Glutamatergic neuron (in vitro differentiated cells): ENCODE data around the gene MED13L. TPM values are rescaled to one million over a fixed set of nuclear protein-coding genes. Genes with fewer than 3 reads are reported as not detected.

Source experiments
- DNase-seq: peaks from one replicate; pipeline ENCODE4 v3.0.0; 2022
- H3K27ac Mint-ChIP-seq: one replicate; pipeline ENCODE4 v1.8.0; 2020; ENCODE audit warnings: mild to moderate bottlenecking, mixed read lengths, inconsistent platforms; ENCODE audit not compliant: unreplicated experiment
- H3K27me3 Mint-ChIP-seq: one replicate; pipeline ENCODE4 v1.8.0; 2020; ENCODE audit warnings: mild to moderate bottlenecking, moderate library complexity, mixed read lengths, inconsistent platforms; ENCODE audit not compliant: unreplicated experiment
- H3K36me3 Mint-ChIP-seq: one replicate; pipeline ENCODE4 v1.8.0; 2020; ENCODE audit warnings: mild to moderate bottlenecking, mixed read lengths, inconsistent platforms; ENCODE audit not compliant: unreplicated experiment
- H3K4me1 Mint-ChIP-seq: one replicate; pipeline ENCODE4 v1.8.0; 2020; ENCODE audit warnings: mild to moderate bottlenecking, low read depth, mixed read lengths, inconsistent platforms; ENCODE audit not compliant: unreplicated experiment
- H3K4me3 Mint-ChIP-seq: one replicate; pipeline ENCODE4 v1.8.0; 2020; ENCODE audit warnings: mild to moderate bottlenecking, mixed read lengths, inconsistent platforms; ENCODE audit not compliant: unreplicated experiment
- H3K9me3 Mint-ChIP-seq: one replicate; pipeline ENCODE4 v1.8.0; 2020; ENCODE audit warnings: mild to moderate bottlenecking, moderate library complexity, mixed read lengths, inconsistent platforms; ENCODE audit not compliant: unreplicated experiment
- CTCF ChIP-seq: fragments of 200-600 bp; sonication (generic); IDR thresholded peaks from one replicate; pipeline ENCODE4 v1.5.0; 2021; ENCODE audit not compliant: partially characterized antibody, unreplicated experiment
- total RNA-seq: library from RNA; stranded (reverse); fragmentation: NEBNext Ultra II Directional; extraction: Animal tissue kit (Norgen Biotek cat#: 25700); gene quantifications from one replicate; pipeline ENCODE4 v1.2.1, GENCODE V29; 2021; ENCODE audit not compliant: unreplicated experiment

Gene MED13L
- total RNA-seq, 1 donor from 2014 or later, result 95.5 TPM

GRCh38 chr12:116262741-116263140 is 14.8 kb downstream of the MED13L start:
- TF ChIP-seq CTCF, result no peak
- H3K27ac Mint-ChIP-seq, result no peak overlapping the region
- no peak for DNase-seq

GRCh38 chr12:116261525-116262100 is 15.9 kb downstream of the MED13L start:
- no peak for TF ChIP-seq CTCF
- no peaks in the 10 kb centered on the region for H3K27me3 Mint-ChIP-seq
- H3K4me1 Mint-ChIP-seq, result peaks cover 13% of the 10 kb centered on the region
- no peak for DNase-seq
- H3K4me3 Mint-ChIP-seq, result no peak overlapping the region
- peaks cover 1% of the 10 kb centered on the region for H3K9me3 Mint-ChIP-seq
- H3K27ac Mint-ChIP-seq, result no peak overlapping the region
- H3K36me3 Mint-ChIP-seq, result no peaks in the 10 kb centered on the region

More at GRCh38 chr12:116262741-116263140, 14.8 kb downstream of the MED13L start:
- Mint-ChIP-seq H3K27me3 (no peaks in the 10 kb centered on the region), H3K4me1 (peaks cover 10% of the 10 kb centered on the region), H3K4me3 (no peak overlapping the region), H3K36me3 (no peaks in the 10 kb centered on the region), H3K9me3 (peaks cover 1% of the 10 kb centered on the region)

- Mint-ChIP-seq H3K9me3 (peaks cover 1% of the 10 kb centered on the region), H3K27ac (no peak overlapping the region), H3K36me3 (no peaks in the 10 kb centered on the region), H3K4me3 (no peak overlapping the region), H3K27me3 (no peaks in the 10 kb centered on the region), H3K4me1 (peaks cover 13% of the 10 kb centered on the region)
- no peak for DNase-seq
- no peak for TF ChIP-seq CTCF
These were observed 17.5 kb downstream of the MED13L start for GRCh38 chr12:116259800-116260577.

GRCh38 chr12:116257826-116258225 is 19.7 kb downstream of the MED13L start:
- Mint-ChIP-seq H3K27me3 (no peaks in the 10 kb centered on the region), H3K9me3 (peaks cover 3% of the 10 kb centered on the region), H3K4me3 (no peak overlapping the region), H3K36me3 (no peaks in the 10 kb centered on the region), H3K27ac (no peak overlapping the region), H3K4me1 (peaks cover 7% of the 10 kb centered on the region)
- no peak for DNase-seq
- no peak for TF ChIP-seq CTCF

GRCh38 chr12:116257215-116257614 is 20.3 kb downstream of the MED13L start:
- Mint-ChIP-seq H3K36me3 (no peaks in the 10 kb centered on the region), H3K4me3 (no peak overlapping the region)
- no peak for TF ChIP-seq CTCF

More at GRCh38 chr12:116257215-116257614, 20.3 kb downstream of the MED13L start:
- Mint-ChIP-seq H3K27me3 (no peaks in the 10 kb centered on the region), H3K9me3 (peaks cover 3% of the 10 kb centered on the region), H3K4me1 (peaks cover 7% of the 10 kb centered on the region), H3K27ac (no peak overlapping the region)
- DNase-seq, result no peak
